T-helper 1 cell (primary cell): Measurements from ENCODE around the gene PDE6G.
"Not testable (repeated sequence)": the region's sequence is repeated elsewhere in the genome, so short reads cannot be mapped to it uniquely, and the experiment has no call there.

ENCODE experiments used
- DNase-seq, 5 donors: peaks; one replicate each; pipeline ENCODE4 v3.0.0-alpha.2; 2012 to 2020

Gene PDE6G

GRCh38 chr17:81630274-81630673, 26.1 kb downstream of the PDE6G start:
- no peak for DNase-seq

GRCh38 chr17:81621494-81622130, 34.7 kb downstream of the PDE6G start:
- no peak for DNase-seq

GRCh38 chr17:81618307-81618706, 38.0 kb downstream of the PDE6G start:
- not testable (repeated sequence) for DNase-seq

- DNase-seq, result no peak
Measured at GRCh38 chr17:81616877-81617276, 39.5 kb downstream of the PDE6G start.

- DNase-seq, result no peak
Measured at GRCh38 chr17:81615401-81615930, 40.9 kb downstream of the PDE6G start.

- DNase-seq, result no peak
Measured at GRCh38 chr17:81612172-81612970, 44.0 kb downstream of the PDE6G start.

- DNase-seq, result no peak
Measured at GRCh38 chr17:81609541-81610311, 46.6 kb downstream of the PDE6G start.

- DNase-seq, result no peak
Measured at GRCh38 chr17:81608605-81609004, 47.7 kb downstream of the PDE6G start.

GRCh38 chr17:81608082-81608481, 48.3 kb downstream of the PDE6G start:
- DNase-seq, result no peak

GRCh38 chr17:81607431-81607830, 48.9 kb downstream of the PDE6G start:
- no peak for DNase-seq

- DNase-seq, result no peak
Measured at GRCh38 chr17:81603846-81604610, 52.3 kb downstream of the PDE6G start.

GRCh38 chr17:81601525-81602120, 54.7 kb downstream of the PDE6G start:
- DNase-seq, result peak in 4 of 5 donors; percentile 14 to 55 (median 28)
